HG02943 (cell line): ENCODE measurements around the gene ADGRL4.

ENCODE experiments used
- ATAC-seq: cut with Tn5 transposase; IDR thresholded peaks from one replicate; pipeline ENCODE4 v1.9.1; 2021; ENCODE audit warnings: mild to moderate bottlenecking, low read depth, moderate library complexity; ENCODE audit not compliant: unreplicated experiment

ADGRL4 gene

DNA sequence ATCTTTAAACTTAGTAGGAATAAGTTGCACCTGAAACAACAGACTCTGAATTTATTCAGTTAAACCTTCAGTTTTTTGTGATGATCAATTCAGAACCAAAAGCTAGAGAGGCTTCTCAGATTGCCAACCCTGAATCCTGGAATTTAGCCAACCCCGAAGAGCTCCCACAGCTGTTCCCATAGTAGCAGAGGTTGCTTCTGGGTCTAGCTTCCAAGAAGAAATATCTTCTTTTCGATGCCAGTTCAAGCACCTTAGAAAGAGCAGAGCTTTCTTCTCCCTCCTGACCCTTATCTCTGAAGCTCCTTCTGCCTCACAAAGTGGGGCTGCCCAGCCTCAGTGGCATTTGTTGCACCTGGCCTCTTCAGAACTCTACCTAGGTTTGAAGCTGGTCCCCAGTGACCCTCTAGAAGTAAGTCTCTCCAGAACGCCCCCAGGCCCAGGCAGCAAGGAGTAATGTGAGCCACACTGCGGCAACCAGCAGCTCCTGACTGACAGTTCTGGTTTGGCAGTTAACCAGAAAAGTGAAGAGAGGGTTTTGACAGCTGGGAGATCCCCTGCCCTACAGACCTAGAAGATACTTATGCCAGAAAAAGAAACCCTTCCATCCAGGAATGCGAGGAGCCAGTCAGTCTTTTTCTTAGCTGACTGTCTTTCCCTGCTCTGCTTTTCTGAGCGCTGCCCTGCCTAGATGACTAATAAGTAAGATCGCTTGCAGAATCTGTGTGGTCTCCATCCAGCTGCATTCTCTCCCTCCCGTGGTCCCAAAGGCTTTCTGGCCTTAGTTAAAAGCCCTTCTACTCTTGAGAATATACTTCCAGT, 165.9 kb downstream of the ADGRL4 start:
- no peak for ATAC-seq
